ENCODE results near the gene BMP7. TPM values are rescaled to one million over a fixed set of nuclear protein-coding genes. Genes with fewer than 3 reads are reported as not detected.

BMP7 gene
- total RNA-seq, 1 experiment from 2014 or later: 0.13 TPM

DNA sequence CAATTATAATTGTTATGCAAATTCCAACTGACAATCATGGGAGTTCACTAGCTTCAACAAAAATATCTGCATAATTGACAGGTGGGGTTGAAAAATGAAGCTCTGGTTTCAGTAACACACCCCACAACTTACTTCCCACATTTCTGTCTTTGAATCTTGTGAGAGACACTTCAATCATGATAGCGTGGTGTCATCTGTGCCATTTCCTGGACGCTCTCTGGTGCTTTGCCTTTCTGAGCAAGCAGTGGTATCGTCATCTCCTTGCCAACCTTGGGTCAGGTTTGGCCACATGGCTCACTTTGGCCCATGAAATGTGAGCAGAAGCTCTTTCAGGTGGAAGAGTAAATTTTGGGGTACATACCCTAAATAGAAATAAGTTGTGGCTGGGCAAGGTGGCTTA lies 10.2 kb downstream of the BMP7 start:
- no peaks in the 10 kb centered on the region for H3K9me3 ChIP-seq (ENCODE audit: insufficient read depth, low read depth)
- CTCF ChIA-PET: no interaction called here
- BruUV-seq (replicated peaks): no TSS peak
- H4K20me1 ChIP-seq (ENCODE audit: insufficient read depth): no peaks in the 10 kb centered on the region
- H3K4me3 ChIP-seq: no peak overlapping the region
- POLR2A ChIA-PET (ENCODE audit: unreplicated experiment): no interaction called here
- H3K4me1 ChIP-seq (replicated peaks; ENCODE audit: insufficient read depth): no peaks in the 10 kb centered on the region
- no peak for DNase-seq
- no peaks in the 10 kb centered on the region for H3K9me2 ChIP-seq (ENCODE audit: insufficient read depth)
- intact Hi-C loops (cut with micrococcal nuclease; ENCODE audit: unreplicated experiment): no loop called here
- H3K36me3 ChIP-seq (ENCODE audit: low read depth): no peaks in the 10 kb centered on the region
- no peak overlapping the region for H3K4me2 ChIP-seq
- no peaks in the 10 kb centered on the region for H3K79me2 ChIP-seq (ENCODE audit: low read depth)
- H3F3A ChIP-seq (ENCODE audit: insufficient read depth, low read depth): no peaks in the 10 kb centered on the region
- peaks cover 12% of the 10 kb centered on the region; the same call in 1 of the 2 replicates for H3K27me3 ChIP-seq (ENCODE audit: insufficient read depth, low read depth)
- H2AFZ ChIP-seq: no peak overlapping the region
- H3K27ac ChIP-seq: no peak overlapping the region
- TF ChIP-seq, protein P1, sequence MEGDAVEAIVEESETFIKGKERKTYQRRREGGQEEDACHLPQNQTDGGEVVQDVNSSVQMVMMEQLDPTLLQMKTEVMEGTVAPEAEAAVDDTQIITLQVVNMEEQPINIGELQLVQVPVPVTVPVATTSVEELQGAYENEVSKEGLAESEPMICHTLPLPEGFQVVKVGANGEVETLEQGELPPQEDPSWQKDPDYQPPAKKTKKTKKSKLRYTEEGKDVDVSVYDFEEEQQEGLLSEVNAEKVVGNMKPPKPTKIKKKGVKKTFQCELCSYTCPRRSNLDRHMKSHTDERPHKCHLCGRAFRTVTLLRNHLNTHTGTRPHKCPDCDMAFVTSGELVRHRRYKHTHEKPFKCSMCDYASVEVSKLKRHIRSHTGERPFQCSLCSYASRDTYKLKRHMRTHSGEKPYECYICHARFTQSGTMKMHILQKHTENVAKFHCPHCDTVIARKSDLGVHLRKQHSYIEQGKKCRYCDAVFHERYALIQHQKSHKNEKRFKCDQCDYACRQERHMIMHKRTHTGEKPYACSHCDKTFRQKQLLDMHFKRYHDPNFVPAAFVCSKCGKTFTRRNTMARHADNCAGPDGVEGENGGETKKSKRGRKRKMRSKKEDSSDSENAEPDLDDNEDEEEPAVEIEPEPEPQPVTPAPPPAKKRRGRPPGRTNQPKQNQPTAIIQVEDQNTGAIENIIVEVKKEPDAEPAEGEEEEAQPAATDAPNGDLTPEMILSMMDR (conservative IDR thresholded peaks at IDR 0.05): no peak
- TF ChIP-seq EZH2 (IDR thresholded peaks at IDR 0.05; ENCODE audit: low read depth): no peak

DNA sequence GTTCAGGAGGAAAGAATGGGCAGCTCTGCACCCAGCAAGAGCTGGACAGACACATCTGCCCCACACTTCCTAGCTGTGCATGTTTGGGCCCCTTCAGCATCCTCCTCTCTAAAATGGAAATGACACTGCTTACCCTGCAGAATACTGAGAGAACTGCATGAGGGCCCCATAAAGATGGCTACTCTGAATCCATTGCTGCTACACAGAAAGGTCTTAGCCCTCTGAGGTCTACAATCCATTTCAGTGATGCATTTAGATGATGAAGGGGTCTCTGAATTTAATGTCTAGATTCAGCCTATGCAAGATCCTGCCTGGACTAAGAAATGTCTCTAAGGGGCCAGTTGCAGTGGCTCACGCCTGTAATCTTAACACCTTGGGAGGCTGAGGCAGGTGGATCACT lies 11.3 kb downstream of the BMP7 start:
- H3F3A ChIP-seq (ENCODE audit: insufficient read depth, low read depth): no peaks in the 10 kb centered on the region
- H3K27me3 ChIP-seq (ENCODE audit: insufficient read depth, low read depth): peaks cover 12% of the 10 kb centered on the region; the same call in 1 of the 2 replicates
- H3K4me3 ChIP-seq: no peak overlapping the region
- no peaks in the 10 kb centered on the region for H4K20me1 ChIP-seq (ENCODE audit: insufficient read depth)
- no peak overlapping the region for H3K4me2 ChIP-seq
- H2AFZ ChIP-seq: no peak overlapping the region
- no peaks in the 10 kb centered on the region for H3K79me2 ChIP-seq (ENCODE audit: low read depth)
- H3K36me3 ChIP-seq (ENCODE audit: low read depth): no peaks in the 10 kb centered on the region
- TF ChIP-seq EZH2 (IDR thresholded peaks at IDR 0.05; ENCODE audit: low read depth): no peak
- TF ChIP-seq, protein P1 (conservative IDR thresholded peaks at IDR 0.05): no peak
- CTCF ChIA-PET: interaction anchor here (0.6 kb wide), 1 partner anchor 896 kb away, joined by 7 read pairs; the partner anchor contains the start of gene FAM210B
- intact Hi-C loops (cut with micrococcal nuclease; ENCODE audit: unreplicated experiment): no loop called here
- no peaks in the 10 kb centered on the region for H3K9me3 ChIP-seq (ENCODE audit: insufficient read depth, low read depth)
- no peaks in the 10 kb centered on the region for H3K9me2 ChIP-seq (ENCODE audit: insufficient read depth)
- H3K4me1 ChIP-seq (replicated peaks; ENCODE audit: insufficient read depth): no peaks in the 10 kb centered on the region
- no peak overlapping the region for H3K27ac ChIP-seq
- DNase-seq: no peak
- BruUV-seq (replicated peaks): no TSS peak
- POLR2A ChIA-PET (ENCODE audit: unreplicated experiment): no interaction called here

DNA sequence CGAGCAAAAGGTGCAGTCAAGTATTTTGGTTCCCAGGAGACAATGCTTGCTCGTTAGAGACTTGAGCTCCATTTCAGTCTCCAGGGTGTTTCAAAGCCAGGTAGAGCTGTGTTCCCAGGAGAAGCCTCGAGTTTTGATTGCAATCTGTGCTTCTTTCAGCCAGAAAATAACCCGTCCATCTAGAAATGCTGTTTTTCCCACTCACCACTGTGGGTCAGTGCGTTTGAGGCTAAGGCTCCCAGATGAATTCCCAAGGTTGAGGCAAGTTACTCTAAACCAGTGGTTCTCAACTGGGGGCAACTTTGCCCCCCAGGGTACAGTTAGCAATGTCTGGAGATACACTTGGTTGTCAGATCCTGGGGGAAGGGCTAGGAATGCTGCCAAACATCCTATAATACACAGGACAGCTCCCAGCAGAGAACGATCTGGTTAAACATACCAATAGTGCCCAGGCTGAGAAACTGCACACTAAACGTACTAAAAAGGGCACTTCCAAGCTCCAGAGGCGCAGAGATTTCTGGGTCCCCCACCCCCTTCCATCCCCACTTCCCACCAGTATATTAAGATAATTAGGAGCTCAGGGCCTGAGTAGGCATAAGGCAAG lies 13.8 kb downstream of the BMP7 start:
- intact Hi-C loops (cut with micrococcal nuclease; ENCODE audit: unreplicated experiment): no loop called here
- Histone ChIP-seq H3K36me3 (ENCODE audit: low read depth) (no peaks in the 10 kb centered on the region), H3K27ac (no peak overlapping the region), H3K9me3 (ENCODE audit: insufficient read depth, low read depth) (no peaks in the 10 kb centered on the region), H3K4me1 (replicated peaks; ENCODE audit: insufficient read depth) (no peaks in the 10 kb centered on the region), H3K9me2 (ENCODE audit: insufficient read depth) (no peaks in the 10 kb centered on the region), H3K4me2 (no peak overlapping the region), H3K4me3 (no peak overlapping the region), H2AFZ (no peak overlapping the region), H3K27me3 (ENCODE audit: insufficient read depth, low read depth) (peaks cover 5% of the 10 kb centered on the region; the same call in 1 of the 2 replicates), H3F3A (ENCODE audit: insufficient read depth, low read depth) (no peaks in the 10 kb centered on the region), H4K20me1 (ENCODE audit: insufficient read depth) (no peaks in the 10 kb centered on the region), H3K79me2 (ENCODE audit: low read depth) (no peaks in the 10 kb centered on the region)
- BruUV-seq (replicated peaks): no TSS peak
- no peak for TF ChIP-seq EZH2 (IDR thresholded peaks at IDR 0.05; ENCODE audit: low read depth)
- TF ChIP-seq, protein P1 (conservative IDR thresholded peaks at IDR 0.05): no peak
- ChIA-PET CTCF (no interaction called here), POLR2A (ENCODE audit: unreplicated experiment) (no interaction called here)
- DNase-seq: no peak
